K562 (cell line): Measurements from ENCODE around the gene MED19. TPM values are rescaled to one million over a fixed set of nuclear protein-coding genes. Genes with fewer than 3 reads are reported as not detected.

Experiments used
- ATAC-seq: fragments of 200-7000 bp; cut with Tn5 transposase; 3 replicates; pipeline ENCODE4 v1.9.1; 2020; ENCODE audit warnings: moderate library complexity
- BruUV-seq: library from RNA; stranded (reverse); fragments of 400-500 nt; replicated peaks from 2 replicates; lab custom pipeline; 2021; lab: Mats Ljungman, UMichigan
- CTCF ChIA-PET: fragments of 300-600 bp; formaldehyde crosslinking; extraction: SDS; loops from one replicate; lab custom pipeline; 2021; ENCODE audit warnings: low intra/inter-chr PET ratio; lab: Yijun Ruan, JAX
- POLR2A ChIA-PET: fragments of 300-600, 350-650 bp; sonication (Branson Sonifier 250); formaldehyde crosslinking; extraction: SDS; loops from one replicate; lab custom pipeline; 2021; ENCODE audit warnings: antibody characterized with exemption, inconsistent platforms; lab: Yijun Ruan, JAX
- DNase-seq, 4 experiments: peaks; one replicate each; pipeline versions ENCODE4 v3.0.0 to v3.0.0-alpha.2; 2011 to 2018; ENCODE audit warnings: low spot score in 3 of 4, mixed read lengths in 3 of 4; ENCODE audit errors: extremely low read depth in 1 of 4
- FAIRE-seq: peaks from 2 replicates; lab custom pipeline; 2011; peaks lifted over from hg19 to GRCh38; lab: Jason Lieb, UNC
- H2AFZ ChIP-seq: 2 replicates; pipeline ENCODE4 v1.6.0; 2011; ENCODE audit warnings: low read depth, low read length, control low read depth, inconsistent platforms
- H3K27ac ChIP-seq: fragments of 200-600 bp; 3 replicates; pipeline ENCODE4 v1.8.0; 2011; ENCODE audit warnings: low read depth, mild to moderate bottlenecking, control low read depth, inconsistent platforms, low read length, moderate library complexity, mixed read lengths; ENCODE audit errors: extremely low read depth
- H3K27me3 ChIP-seq, 2 experiments: fragments of 300-600 bp in 1 of 2; 2 replicates in 1 of 2; 3 replicates in 1 of 2; pipeline versions ENCODE4 v1.6.0 to v1.8.0; 2011; ENCODE audit warnings: inconsistent platforms in 2 of 2, low read length in 2 of 2, mild to moderate bottlenecking in 1 of 2, mixed read lengths in 1 of 2, moderate library complexity in 1 of 2; ENCODE audit not compliant: control insufficient read depth in 2 of 2, insufficient read depth in 2 of 2
- H3K36me3 ChIP-seq: fragments of 300-600 bp; 3 replicates; pipeline ENCODE4 v1.8.0; 2011; ENCODE audit warnings: mild to moderate bottlenecking, low read length, inconsistent platforms; ENCODE audit not compliant: control insufficient read depth, insufficient read depth
- H3K4me1 ChIP-seq, 2 experiments: fragments of 200-600 bp in 1 of 2; replicated peaks in 1 of 2; 2 replicates in 1 of 2; 3 replicates in 1 of 2; pipeline versions ENCODE4 v1.5.1 to v1.8.0; 2011; ENCODE audit warnings: inconsistent platforms in 2 of 2, low read length in 2 of 2, mild to moderate bottlenecking in 1 of 2, mixed read lengths in 1 of 2, moderate library complexity in 1 of 2; ENCODE audit not compliant: control insufficient read depth in 2 of 2, insufficient read depth in 2 of 2
- H3K4me2 ChIP-seq: 2 replicates; pipeline ENCODE4 v1.6.1; 2011; ENCODE audit warnings: low read length, control low read depth, inconsistent platforms, mixed read lengths; ENCODE audit not compliant: insufficient read depth
- H3K4me3 ChIP-seq: fragments of 200-600 bp; sonication (generic), shearing (Covaris generic); 2 replicates; pipeline ENCODE4 v1.5.1; 2016; ENCODE audit warnings: control low read depth, inconsistent platforms
- H3K79me2 ChIP-seq: fragments of 200-600 bp; 3 replicates; pipeline ENCODE4 v1.8.0; 2011; ENCODE audit warnings: low read length, inconsistent platforms; ENCODE audit not compliant: control insufficient read depth, insufficient read depth
- H3K9ac ChIP-seq, 2 experiments: 2 replicates each; pipeline versions ENCODE4 v1.6.0 to v1.6.1; 2011; ENCODE audit warnings: low read depth in 2 of 2, low read length in 2 of 2, control low read depth in 1 of 2, inconsistent platforms in 1 of 2, mild to moderate bottlenecking in 1 of 2, mixed read lengths in 1 of 2; ENCODE audit not compliant: insufficient read depth in 1 of 2
- H3K9me1 ChIP-seq: one replicate; pipeline ENCODE4 v1.6.0; 2011; ENCODE audit warnings: inconsistent platforms, mild to moderate bottlenecking, low read length, moderate library complexity; ENCODE audit not compliant: control insufficient read depth, insufficient read depth
- H3K9me3 ChIP-seq: replicated peaks from 2 replicates; pipeline ENCODE4 v1.5.1; 2011; ENCODE audit warnings: low read depth, low read length, inconsistent platforms; ENCODE audit not compliant: control insufficient read depth, insufficient read depth
- H4K20me1 ChIP-seq: replicated peaks from 2 replicates; pipeline ENCODE4 v1.6.1; 2011; ENCODE audit warnings: low read length, inconsistent platforms, mixed read lengths; ENCODE audit not compliant: control insufficient read depth, insufficient read depth
- ARHGAP35 ChIP-seq: fragments of 450-650 bp; IDR thresholded peaks from 2 replicates; pipeline ENCODE4 v1.6.1; 2018; ENCODE audit not compliant: partially characterized antibody
- ATF1 ChIP-seq, 2 experiments: fragments of 450-650 bp in 1 of 2; IDR thresholded peaks; 2 replicates each; pipeline ENCODE4 v1.6.1; 2016; ENCODE audit warnings: missing compliant biosample characterization in 1 of 2, missing genetic modification characterization in 1 of 2
- ATF7 ChIP-seq: fragments of 450-650 bp; IDR thresholded peaks from 2 replicates; pipeline ENCODE4 v1.7.1; 2014; ENCODE audit warnings: mild to moderate bottlenecking, moderate library complexity
- EGR1 ChIP-seq: fragments of 450-650 bp; conservative IDR thresholded peaks from 2 replicates; pipeline ENCODE4 v1.6.1; 2017; ENCODE audit warnings: mild to moderate bottlenecking
- HDAC3 ChIP-seq: fragments of 450-650 bp; IDR thresholded peaks from 2 replicates; pipeline ENCODE4 v1.6.1; 2018; ENCODE audit warnings: borderline replicate concordance, mild to moderate bottlenecking, moderate library complexity; ENCODE audit not compliant: partially characterized antibody
- HDGF ChIP-seq: fragments of 450-650 bp; IDR thresholded peaks from 2 replicates; pipeline ENCODE4 v1.6.1; 2016
- HNRNPLL ChIP-seq: fragments of 200-400 bp; formaldehyde crosslinking; IDR thresholded peaks from 2 replicates; pipeline ENCODE4 v1.6.1; 2017; ENCODE audit warnings: low read length, low read depth, mild to moderate bottlenecking; ENCODE audit not compliant: poor library complexity, severe bottlenecking
- ILK ChIP-seq: fragments of 450-650 bp; IDR thresholded peaks from 2 replicates; pipeline ENCODE4 v1.6.1; 2016; ENCODE audit warnings: missing genetic modification characterization, low read depth, mild to moderate bottlenecking, missing compliant biosample characterization, moderate library complexity, borderline replicate concordance
- JUN ChIP-seq, 2 experiments: sonication (generic) in 1 of 2; formaldehyde crosslinking in 1 of 2; IDR thresholded peaks; 2 replicates each; pipeline versions ENCODE4 v1.6.1 to v1.8.0; 2012 to 2022; ENCODE audit warnings: borderline replicate concordance in 2 of 2, mild to moderate bottlenecking in 2 of 2, improper control_type of control experiment in 1 of 2, low read depth in 1 of 2, low read length in 1 of 2, missing genetic modification reagents in 1 of 2
- NFYB ChIP-seq: IDR thresholded peaks from 2 replicates; pipeline ENCODE4 v1.6.1; 2011; ENCODE audit warnings: mild to moderate bottlenecking, moderate library complexity; ENCODE audit not compliant: insufficient read length; ENCODE audit errors: extremely low read depth
- PPARD ChIP-seq: fragments of 250-450 bp; sonication (Bioruptor Pico); IDR thresholded peaks from 2 replicates; pipeline ENCODE4 v1.8.0; 2022; ENCODE audit warnings: inconsistent platforms, mild to moderate bottlenecking, moderate library complexity
- TCFL5 ChIP-seq: fragments of 250-450 bp; sonication (Bioruptor Pico); conservative IDR thresholded peaks from 2 replicates; pipeline ENCODE4 v1.6.1; 2021; ENCODE audit warnings: mild to moderate bottlenecking, moderate library complexity, matching md5 sums
- ZNF124 ChIP-seq: sonication (generic); formaldehyde crosslinking; IDR thresholded peaks from 2 replicates; pipeline ENCODE4 v1.8.1; 2022; ENCODE audit warnings: missing genetic modification reagents
- WGBS: fragments of 100-300 bp; shearing (Covaris generic); methylation state at CpG from one replicate; pipeline ENCODE4 v1.1.6; 2016; ENCODE audit warnings: low coverage, mixed read lengths; ENCODE audit not compliant: insufficient coverage; ENCODE audit errors: missing lambda C conversion rate; 5-methylcytosine and 5-hydroxymethylcytosine counted together
- in situ Hi-C: fragments of 300-500 bp; cut with MboI; formaldehyde crosslinking; loops from 4 replicates; pipeline ENCODE4 v1.15.0; 2018; ENCODE audit warnings: inconsistent platforms, mixed read lengths
- intact Hi-C: fragments of 100-400 bp; cut with micrococcal nuclease; formaldehyde crosslinking; loops from 2 replicates; pipeline ENCODE4 v1.14.2; 2022
- polyA plus RNA-seq, 8 experiments: library from polyadenylated mRNA; depleted of rRNA in 4 of 8; stranded (reverse) in 5 of 8; unstranded in 3 of 8; fragments of >200 nt; fragmentation: Nextera tagmentation in 2 of 8; fragmentation: Illumina TruSeq in 1 of 8; extraction: Ambion mirVana in 2 of 8; extraction: Trizol in 1 of 8; gene quantifications; 2 replicates each; pipeline versions ENCODE4 v1.2.1 to v1.2.3, GENCODE V29; 2011 to 2014; ENCODE audit warnings: inconsistent platforms in 1 of 8, missing spikeins in 1 of 8
- total RNA-seq, 7 experiments: library from RNA; depleted of rRNA in 6 of 7; stranded (reverse); fragments of >200 nt in 6 of 7; fragmentation: Illumina TruSeq in 2 of 7; extraction: Trizol in 2 of 7; gene quantifications; 2 replicates each; pipeline versions ENCODE4 v1.2.1 to v1.2.3, GENCODE V29; 2011 to 2021; ENCODE audit warnings: low replicate concordance in 1 of 7
- TF ChIP-seq, protein P1 (sequence below): sonication (generic); formaldehyde crosslinking; IDR thresholded peaks from 2 replicates; pipeline ENCODE4 v1.8.0; 2022; ENCODE audit warnings: mild to moderate bottlenecking, low read depth, missing genetic modification reagents
- TF ChIP-seq, protein P2 (sequence below), 2 experiments: fragments of 450-650 bp in 1 of 2; sonication (generic) in 1 of 2; formaldehyde crosslinking; conservative IDR thresholded peaks; 2 replicates each; pipeline versions ENCODE4 v1.4.0 to v1.8.1; 2020 to 2022; ENCODE audit warnings: mild to moderate bottlenecking in 1 of 2, missing genetic modification reagents in 1 of 2
- TF ChIP-seq, protein P3 (sequence below), 2 experiments: fragments of 200-800 bp in 1 of 2; sonication (Bioruptor generic) in 1 of 2; sonication (generic) in 1 of 2; formaldehyde crosslinking in 1 of 2; IDR thresholded peaks in 1 of 2; conservative IDR thresholded peaks in 1 of 2; 2 replicates each; pipeline versions ENCODE4 v1.5.0 to v1.6.1; 2016 to 2020; ENCODE audit warnings: missing compliant biosample characterization in 1 of 2, missing genetic modification characterization in 1 of 2, missing genetic modification reagents in 1 of 2

The MED19 gene
- total and polyA plus RNA-seq, 9 of the 15 experiments (the other 6 are each of a cell fraction or from before 2014, with no cell fraction given), result 7.3 to 23.5 (median 15.0) TPM

DNA sequence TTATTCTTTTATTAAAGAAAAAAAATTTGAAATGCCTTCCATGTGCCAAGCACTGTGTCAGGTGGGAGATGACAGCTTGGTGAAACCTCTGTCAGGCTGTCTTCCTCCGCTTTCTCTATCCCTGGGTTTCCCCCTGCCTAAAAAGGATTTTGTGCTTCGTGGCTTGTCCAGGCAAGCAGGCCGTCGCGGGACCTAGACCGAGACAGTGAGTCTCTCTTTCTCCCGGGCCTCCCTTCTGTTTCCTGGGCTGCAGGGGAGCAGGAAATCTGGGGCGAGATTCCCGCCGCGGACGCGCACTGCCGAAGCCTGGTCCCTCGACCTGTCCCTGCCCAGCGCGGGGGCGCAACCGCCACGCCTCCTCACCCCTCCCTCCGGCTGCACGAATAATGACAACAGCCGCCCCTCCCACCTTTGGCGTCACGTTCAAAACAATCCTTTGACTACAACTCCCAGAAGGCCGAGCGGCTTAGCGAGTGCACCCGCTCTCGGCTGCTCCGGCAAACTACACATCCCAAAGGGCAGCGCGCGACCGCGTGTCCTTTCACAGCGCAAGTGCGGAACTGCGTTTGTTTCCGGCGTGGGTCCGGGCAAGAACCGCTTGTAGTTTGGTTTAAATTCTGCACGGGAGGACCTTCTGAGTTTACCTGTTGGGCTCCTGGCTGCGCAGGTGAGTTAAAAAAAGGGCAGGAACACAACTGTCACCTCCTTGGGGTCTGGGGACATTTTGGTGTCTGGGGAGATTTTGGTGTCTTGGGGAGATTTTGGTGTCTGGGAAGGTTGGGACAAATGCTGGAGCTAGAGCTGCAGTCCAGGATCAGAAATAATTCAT, 54.6 kb downstream of the MED19 start, which contains the start of gene CLP1:
Gene CLP1, plus strand, starts transcription at position 569 of the 829 bp plus-strand sequence. CDS start 1,715 bp downstream, outside the sequence.
- intact Hi-C loops, result no loop called here
- peak within 1 kb of the TSS; percentile 74 for H3K27ac ChIP-seq
- TF ChIP-seq, protein P1, sequence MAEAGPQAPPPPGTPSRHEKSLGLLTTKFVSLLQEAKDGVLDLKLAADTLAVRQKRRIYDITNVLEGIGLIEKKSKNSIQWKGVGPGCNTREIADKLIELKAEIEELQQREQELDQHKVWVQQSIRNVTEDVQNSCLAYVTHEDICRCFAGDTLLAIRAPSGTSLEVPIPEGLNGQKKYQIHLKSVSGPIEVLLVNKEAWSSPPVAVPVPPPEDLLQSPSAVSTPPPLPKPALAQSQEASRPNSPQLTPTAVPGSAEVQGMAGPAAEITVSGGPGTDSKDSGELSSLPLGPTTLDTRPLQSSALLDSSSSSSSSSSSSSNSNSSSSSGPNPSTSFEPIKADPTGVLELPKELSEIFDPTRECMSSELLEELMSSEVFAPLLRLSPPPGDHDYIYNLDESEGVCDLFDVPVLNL (CRISPR knock-in tag), result no peak
- TF ChIP-seq, protein P2, sequence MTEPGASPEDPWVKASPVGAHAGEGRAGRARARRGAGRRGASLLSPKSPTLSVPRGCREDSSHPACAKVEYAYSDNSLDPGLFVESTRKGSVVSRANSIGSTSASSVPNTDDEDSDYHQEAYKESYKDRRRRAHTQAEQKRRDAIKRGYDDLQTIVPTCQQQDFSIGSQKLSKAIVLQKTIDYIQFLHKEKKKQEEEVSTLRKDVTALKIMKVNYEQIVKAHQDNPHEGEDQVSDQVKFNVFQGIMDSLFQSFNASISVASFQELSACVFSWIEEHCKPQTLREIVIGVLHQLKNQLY (CRISPR knock-in tag; conservative IDR thresholded peaks at IDR 0.05), result no peak
- TF ChIP-seq ATF1 (CRISPR knock-in tag; IDR thresholded peaks at IDR 0.05) (peak; percentile 39; the same call in 1 of the 2 replicates), ATF1 (tag; IDR thresholded peaks at IDR 0.05) (peak; percentile 96), ILK (tag) (no peak), EGR1 (peak; percentile 99), HDAC3 (peak; percentile 21), JUN (IDR thresholded peaks at IDR 0.05; ENCODE audit: borderline replicate concordance, low read depth, low read length) (peak; percentile 64; the same call in 1 of the 2 replicates), JUN (CRISPR knock-in tag; IDR thresholded peaks at IDR 0.05; ENCODE audit: borderline replicate concordance) (no peak; the same call in 1 of the 2 replicates), NFYB (no peak), ARHGAP35 (peak; percentile 65), TCFL5 (CRISPR knock-in tag) (no peak), ZNF124 (CRISPR knock-in tag) (no peak), HNRNPLL (peak; percentile 63), PPARD (no peak), ATF7 (peak; percentile 94), HDGF (no peak)
- TF ChIP-seq, protein P3, sequence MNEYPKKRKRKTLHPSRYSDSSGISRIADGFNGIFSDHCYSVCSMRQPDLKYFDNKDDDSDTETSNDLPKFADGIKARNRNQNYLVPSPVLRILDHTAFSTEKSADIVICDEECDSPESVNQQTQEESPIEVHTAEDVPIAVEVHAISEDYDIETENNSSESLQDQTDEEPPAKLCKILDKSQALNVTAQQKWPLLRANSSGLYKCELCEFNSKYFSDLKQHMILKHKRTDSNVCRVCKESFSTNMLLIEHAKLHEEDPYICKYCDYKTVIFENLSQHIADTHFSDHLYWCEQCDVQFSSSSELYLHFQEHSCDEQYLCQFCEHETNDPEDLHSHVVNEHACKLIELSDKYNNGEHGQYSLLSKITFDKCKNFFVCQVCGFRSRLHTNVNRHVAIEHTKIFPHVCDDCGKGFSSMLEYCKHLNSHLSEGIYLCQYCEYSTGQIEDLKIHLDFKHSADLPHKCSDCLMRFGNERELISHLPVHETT (CRISPR knock-in tag; conservative IDR thresholded peaks at IDR 0.05 in 1 of 2, IDR thresholded peaks at IDR 0.05 in 1 of 2), result peak in 1 of 2 experiments; percentile 76; a peak in 1 of 4 replicates

More for the DNA sequence above, 54.6 kb downstream of the MED19 start, which contains the start of gene CLP1:
- BruUV-seq, result no TSS peak
- FAIRE-seq (peak; percentile 97), ATAC-seq (peak; percentile 99), DNase-seq (peak; percentile 94 to 100 (median 96))
- H3K4me2 ChIP-seq, result peak within 1 kb of the TSS; percentile 98
- CTCF ChIA-PET, result interaction anchor here (1.0 kb wide), 1 partner anchor 199 kb away, joined by 4 read pairs; no protein-coding TSS in a partner anchor
- peak within 1 kb of the TSS; percentile 97 for H2AFZ ChIP-seq
- peaks cover 23% of the 10 kb centered on the region for H3K79me2 ChIP-seq
- peak within 1 kb of the TSS; percentile 88 to 89 for H3K9ac ChIP-seq
- peaks cover 33% of the 10 kb centered on the region; the same call in 2 of the 3 replicates for H3K36me3 ChIP-seq
- in situ Hi-C loops, result loop anchor here (25.0 kb wide), 1 partner anchor 855 kb away; the partner anchor contains the start of gene OR5B21
- H3K27me3 ChIP-seq, result no peaks in the 10 kb centered on the region
- H3K4me1 ChIP-seq, result peaks cover 4 to 11% of the 10 kb centered on the region in 2 experiments; a peak in 3 of 5 replicates
- H3K4me3 ChIP-seq, result peak within 1 kb of the TSS; percentile 76
- no peaks in the 10 kb centered on the region for H4K20me1 ChIP-seq
- H3K9me3 ChIP-seq, result no peaks in the 10 kb centered on the region
- WGBS, result 2% methylated on average over 36 of the region's 45 CpGs
- POLR2A ChIA-PET, result interaction anchor here (0.7 to 1.7 kb wide), 3 partner anchors 10 to 173 kb away, joined by 3 to 6 read pairs (median 3); no protein-coding TSS in a partner anchor
- H3K9me1 ChIP-seq, result no peaks in the 10 kb centered on the region
